Measurements from ENCODE around the gene PTGR2. TPM values are rescaled to one million over a fixed set of nuclear protein-coding genes. Genes with fewer than 3 reads are reported as not detected.

The PTGR2 gene
- total RNA-seq, 1 experiment from 2014 or later = 16.0 TPM

DNA sequence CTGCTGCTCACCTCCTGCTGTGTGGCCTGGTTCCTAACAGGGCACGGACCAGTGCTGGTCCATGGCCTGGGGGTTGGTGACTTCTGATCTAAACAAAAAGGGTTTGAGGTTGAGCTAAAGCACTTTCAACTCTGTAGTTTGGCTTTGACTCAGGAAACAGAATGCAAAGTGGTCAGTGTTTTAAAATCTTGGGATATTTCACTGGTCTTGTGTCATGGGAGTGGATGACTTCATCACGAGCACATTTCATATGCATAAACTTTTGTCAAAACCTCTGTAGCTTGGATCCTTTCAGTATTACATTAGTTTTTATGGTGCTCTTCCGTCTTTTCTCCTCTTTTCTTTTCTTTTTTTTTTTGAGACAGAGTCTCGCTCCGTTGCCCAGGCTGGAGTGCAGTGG lies 72.7 kb downstream of the PTGR2 start:
- TF ChIP-seq EZH2 (IDR thresholded peaks at IDR 0.05; ENCODE audit: borderline replicate concordance, low read depth, low read length, poor library complexity, severe bottlenecking) (no peak), CTCF (conservative IDR thresholded peaks at IDR 0.05; ENCODE audit: low read depth, low read length) (no peak)
- H3K4me3 ChIP-seq (ENCODE audit: low read depth, low read length, poor library complexity, severe bottlenecking) = no peak overlapping the region
- BruUV-seq (replicated peaks) = no TSS peak
- no peaks in the 10 kb centered on the region for H3K4me1 ChIP-seq (ENCODE audit: insufficient read depth, low read length, poor library complexity, severe bottlenecking)
- intact Hi-C loops (cut with micrococcal nuclease; ENCODE audit: unreplicated experiment) = no loop called here
- ChIA-PET CTCF (no interaction called here), POLR2A (ENCODE audit: low non-redundant PET) (no interaction called here)
- peaks cover 76% of the 10 kb centered on the region for H3K36me3 ChIP-seq (ENCODE audit: insufficient read depth, low read length, poor library complexity, severe bottlenecking)
- no peaks in the 10 kb centered on the region for H3K27me3 ChIP-seq (replicated peaks; ENCODE audit: insufficient read depth, low read depth, low read length, poor library complexity)
- no peak for DNase-seq (ENCODE audit: low spot score)
- no peaks in the 10 kb centered on the region for H3K9me3 ChIP-seq (ENCODE audit: low read depth, low read length, poor library complexity, severe bottlenecking)
- H3K27ac ChIP-seq (ENCODE audit: low read depth, low read length, poor library complexity, severe bottlenecking) = no peak overlapping the region

Other genes with a start within 250 kb of the PTGR2 start
- not detected in 2 replicates for gene ACOT6, start 239.3 kb upstream of the PTGR2 start, total RNA-seq (2021)
- gene DNAL1, start 206.8 kb upstream of the PTGR2 start, total RNA-seq (2021) = 25.5 and 28.1 TPM in 2 replicates
- gene PNMA1, start 137.4 kb upstream of the PTGR2 start, total RNA-seq (2021) = 48.8 and 51.4 TPM in 2 replicates
- 60.4 and 69.4 TPM in 2 replicates for gene ZNF410, start 35.0 kb downstream of the PTGR2 start, total RNA-seq (2021)
- 1.7 and 1.9 TPM in 2 replicates for gene FAM161B, start 98.3 kb downstream of the PTGR2 start, total RNA-seq (2021)
- gene COQ6, start 98.5 kb downstream of the PTGR2 start, total RNA-seq (2021) = 23.7 and 24.5 TPM in 2 replicates
- 14.6 and 15.4 TPM in 2 replicates for gene ENTPD5, start 167.5 kb downstream of the PTGR2 start, total RNA-seq (2021)
- 1.6 and 3.2 TPM in 2 replicates for gene BBOF1, start 167.5 kb downstream of the PTGR2 start, total RNA-seq (2021)
- gene ALDH6A1, start 232.6 kb downstream of the PTGR2 start, total RNA-seq (2021) = 11.0 and 18.9 TPM in 2 replicates
- 15.1 and 16.9 TPM in 2 replicates for gene LIN52, start 233.1 kb downstream of the PTGR2 start, total RNA-seq (2021)